Measurements from ENCODE around the gene LMNTD1.

LMNTD1 gene

DNA sequence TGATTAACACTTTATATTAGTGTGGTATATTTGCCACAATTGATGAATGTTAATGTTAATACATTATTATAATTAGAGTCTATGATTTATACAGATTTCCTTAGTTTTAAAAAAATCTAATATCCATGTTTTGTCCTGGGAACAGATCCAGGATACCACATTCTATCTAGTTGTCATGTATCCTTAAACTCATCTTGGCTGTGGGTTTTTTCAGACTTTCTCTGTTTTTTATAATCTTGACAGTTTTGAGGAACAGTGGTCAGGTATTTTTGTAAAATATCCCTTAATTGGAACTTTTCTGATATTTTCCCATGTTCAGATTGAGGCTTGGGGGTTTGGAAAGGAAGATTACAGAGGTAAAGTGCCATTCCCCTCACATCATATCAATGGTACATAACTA, 104.1 kb downstream of the LMNTD1 start:
- H3K36me3 ChIP-seq (replicated peaks) = no peaks in the 10 kb centered on the region
- no peak overlapping the region for H3K27ac ChIP-seq
- DNase-seq = no peak
- no peaks in the 10 kb centered on the region for H3K27me3 ChIP-seq (replicated peaks)
- TF ChIP-seq, protein P1, sequence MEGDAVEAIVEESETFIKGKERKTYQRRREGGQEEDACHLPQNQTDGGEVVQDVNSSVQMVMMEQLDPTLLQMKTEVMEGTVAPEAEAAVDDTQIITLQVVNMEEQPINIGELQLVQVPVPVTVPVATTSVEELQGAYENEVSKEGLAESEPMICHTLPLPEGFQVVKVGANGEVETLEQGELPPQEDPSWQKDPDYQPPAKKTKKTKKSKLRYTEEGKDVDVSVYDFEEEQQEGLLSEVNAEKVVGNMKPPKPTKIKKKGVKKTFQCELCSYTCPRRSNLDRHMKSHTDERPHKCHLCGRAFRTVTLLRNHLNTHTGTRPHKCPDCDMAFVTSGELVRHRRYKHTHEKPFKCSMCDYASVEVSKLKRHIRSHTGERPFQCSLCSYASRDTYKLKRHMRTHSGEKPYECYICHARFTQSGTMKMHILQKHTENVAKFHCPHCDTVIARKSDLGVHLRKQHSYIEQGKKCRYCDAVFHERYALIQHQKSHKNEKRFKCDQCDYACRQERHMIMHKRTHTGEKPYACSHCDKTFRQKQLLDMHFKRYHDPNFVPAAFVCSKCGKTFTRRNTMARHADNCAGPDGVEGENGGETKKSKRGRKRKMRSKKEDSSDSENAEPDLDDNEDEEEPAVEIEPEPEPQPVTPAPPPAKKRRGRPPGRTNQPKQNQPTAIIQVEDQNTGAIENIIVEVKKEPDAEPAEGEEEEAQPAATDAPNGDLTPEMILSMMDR (IDR thresholded peaks at IDR 0.05; ENCODE audit: low read depth, low read length, missing control alignments) = no peak
- H3K4me3 ChIP-seq (ENCODE audit: low read depth, low read length) = no peak overlapping the region
- in situ Hi-C loops (cut with HindIII; ENCODE audit: low pct_ligation_motif_present, low sequenced_read_pairs) = loop anchor here (25.0 kb wide), 1 partner anchor 563 kb away; no protein-coding TSS in a partner anchor

DNA sequence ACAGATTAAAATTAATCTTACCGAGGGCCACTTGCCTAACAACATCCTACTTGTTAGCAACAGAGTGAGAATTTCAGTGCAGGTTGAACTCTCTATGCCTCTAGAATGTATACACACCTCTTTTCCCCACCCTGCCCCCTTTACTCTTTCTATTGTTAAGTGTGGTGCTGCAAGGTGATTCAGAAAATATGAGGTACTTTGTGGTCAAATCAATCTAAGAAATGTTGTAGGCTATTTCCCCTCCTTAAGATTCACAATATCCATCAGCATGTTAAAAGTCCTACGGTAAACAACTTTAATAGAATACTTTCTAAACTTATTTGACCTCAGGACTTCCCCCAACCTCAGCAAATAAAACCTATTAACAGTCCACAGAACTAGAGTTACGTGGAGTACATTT, 106.0 kb downstream of the LMNTD1 start:
- H3K27me3 ChIP-seq (replicated peaks) = no peaks in the 10 kb centered on the region
- no peak overlapping the region for H3K4me3 ChIP-seq (ENCODE audit: low read depth, low read length)
- in situ Hi-C loops (cut with HindIII; ENCODE audit: low pct_ligation_motif_present, low sequenced_read_pairs) = loop anchor here (25.0 kb wide), 1 partner anchor 565 kb away; no protein-coding TSS in a partner anchor
- no peak overlapping the region for H3K27ac ChIP-seq
- TF ChIP-seq, protein P1 (IDR thresholded peaks at IDR 0.05; ENCODE audit: low read depth, low read length, missing control alignments) = no peak
- no peaks in the 10 kb centered on the region for H3K36me3 ChIP-seq (replicated peaks)
- no peak for DNase-seq

DNA sequence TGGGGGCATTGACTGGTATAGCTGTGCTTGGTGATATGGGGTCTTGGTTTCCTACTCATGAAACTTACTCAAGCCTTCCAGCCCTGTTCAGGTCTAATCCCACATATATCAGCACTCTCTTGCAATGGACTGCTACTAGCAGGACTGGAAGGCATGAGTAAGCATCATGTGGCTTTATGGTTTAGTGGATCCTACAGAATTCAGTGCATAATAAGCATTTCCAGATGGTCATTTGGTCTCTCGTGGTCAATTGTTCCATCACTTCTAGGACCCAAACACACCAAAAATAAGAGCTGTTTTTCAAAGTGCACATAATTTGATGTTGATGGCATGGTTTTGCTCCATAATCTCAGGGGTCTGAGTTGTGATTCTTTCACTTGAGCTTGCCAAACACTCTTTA, 114.4 kb downstream of the LMNTD1 start:
- Histone ChIP-seq H3K4me3 (ENCODE audit: low read depth, low read length) (no peak overlapping the region), H3K27ac (no peak overlapping the region), H3K36me3 (replicated peaks) (no peaks in the 10 kb centered on the region), H3K27me3 (replicated peaks) (no peaks in the 10 kb centered on the region)
- in situ Hi-C loops (cut with HindIII; ENCODE audit: low pct_ligation_motif_present, low sequenced_read_pairs) = loop anchor here (25.0 kb wide), 1 partner anchor 574 kb away; no protein-coding TSS in a partner anchor
- DNase-seq = peak; percentile 22
- TF ChIP-seq, protein P1 (IDR thresholded peaks at IDR 0.05; ENCODE audit: low read depth, low read length, missing control alignments) = no peak

DNA sequence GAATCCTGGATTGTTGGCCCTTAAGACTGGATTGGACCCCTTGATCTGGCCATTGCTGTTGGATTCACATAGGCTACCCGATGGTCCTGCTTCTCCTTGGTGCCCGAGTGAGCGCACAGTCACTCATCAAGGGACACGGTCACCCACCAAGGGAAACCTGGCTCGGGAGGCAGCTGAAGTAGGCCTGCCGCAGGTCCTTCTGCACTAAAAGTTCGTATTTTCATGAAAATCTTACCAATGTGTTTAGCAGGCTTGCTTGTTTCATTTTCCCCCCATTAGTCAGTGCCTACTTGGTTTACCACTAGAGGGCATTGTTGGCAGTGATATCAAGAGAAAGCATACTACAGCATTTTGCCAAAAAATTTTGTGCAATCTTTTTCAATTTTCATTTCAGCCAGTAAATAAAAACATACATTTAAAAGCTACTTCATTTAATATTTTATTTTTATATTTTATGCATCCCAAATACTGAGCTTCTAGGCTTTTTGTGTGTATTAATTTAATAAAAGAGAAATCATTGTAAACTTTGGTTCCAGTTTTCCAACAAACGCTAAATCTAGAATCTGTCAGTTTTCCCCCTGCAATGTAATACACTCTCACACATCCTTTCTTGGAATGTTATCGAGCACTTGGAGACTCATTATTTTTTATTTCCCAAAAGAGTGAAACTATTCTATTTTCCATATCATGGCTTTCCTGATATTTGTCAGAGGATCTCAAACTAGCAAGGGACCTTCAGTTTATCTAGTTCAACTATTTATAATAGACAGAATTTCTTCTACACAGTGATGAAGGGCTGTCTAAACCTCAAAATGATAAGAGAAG, 116.7 kb downstream of the LMNTD1 start:
- Histone ChIP-seq H3K4me3 (ENCODE audit: low read depth, low read length) (peak overlapping the region; percentile 15), H3K27ac (no peak overlapping the region), H3K27me3 (replicated peaks) (no peaks in the 10 kb centered on the region), H3K36me3 (replicated peaks) (no peaks in the 10 kb centered on the region)
- TF ChIP-seq, protein P1 (IDR thresholded peaks at IDR 0.05; ENCODE audit: low read depth, low read length, missing control alignments) = peak; percentile 78
- in situ Hi-C loops (cut with HindIII; ENCODE audit: low pct_ligation_motif_present, low sequenced_read_pairs) = loop anchor here (25.0 kb wide), 1 partner anchor 576 kb away; no protein-coding TSS in a partner anchor
- DNase-seq = peak; percentile 58

DNA sequence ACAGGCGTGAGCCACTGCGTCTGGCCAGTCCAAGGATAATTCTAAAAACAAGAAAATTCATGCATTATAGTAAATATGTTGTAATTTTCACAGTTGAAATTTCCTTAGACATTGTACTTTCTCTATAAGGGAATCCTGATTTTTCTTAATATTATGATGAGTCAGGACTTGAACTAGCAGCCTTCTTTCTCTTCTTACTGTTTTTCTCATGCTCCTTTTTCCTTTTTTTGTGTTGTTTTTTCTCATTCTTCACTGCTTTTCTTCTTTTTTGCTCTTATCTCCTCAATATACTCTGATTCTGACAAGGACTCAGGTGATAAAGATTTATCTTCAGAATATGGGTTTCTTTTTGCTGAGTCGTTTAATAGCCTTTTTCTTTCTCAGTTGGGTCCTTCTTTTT, 117.7 kb downstream of the LMNTD1 start:
- Histone ChIP-seq H3K27me3 (replicated peaks) (no peaks in the 10 kb centered on the region), H3K4me3 (ENCODE audit: low read depth, low read length) (no peak overlapping the region), H3K36me3 (replicated peaks) (no peaks in the 10 kb centered on the region), H3K27ac (no peak overlapping the region)
- no peak for DNase-seq
- in situ Hi-C loops (cut with HindIII; ENCODE audit: low pct_ligation_motif_present, low sequenced_read_pairs) = loop anchor here (25.0 kb wide), 1 partner anchor 577 kb away; no protein-coding TSS in a partner anchor
- TF ChIP-seq, protein P1 (IDR thresholded peaks at IDR 0.05; ENCODE audit: low read depth, low read length, missing control alignments) = no peak

Data from brain microvascular endothelial cell (primary cell).